MM.1S (cell line): ENCODE data around the gene SCYGR1.

ENCODE experiments used
- DNase-seq: peaks from one replicate; pipeline ENCODE4 v3.0.0-alpha.2; 2015
- H2AFZ ChIP-seq: fragments of 300-600 bp; sonication (generic); 2 replicates; pipeline ENCODE4 v1.6.0; 2016; ENCODE audit warnings: antibody characterized with exemption, low read length
- H3F3A ChIP-seq: fragments of 300-600 bp; sonication (generic); 2 replicates; pipeline ENCODE4 v1.6.1; 2016; ENCODE audit warnings: mild to moderate bottlenecking, antibody characterized with exemption, low read length, moderate library complexity, mixed read lengths; ENCODE audit not compliant: insufficient read depth
- H3K27ac ChIP-seq: fragments of 300-600 bp; sonication (generic); 2 replicates; pipeline ENCODE4 v1.5.1; 2016; ENCODE audit warnings: mild to moderate bottlenecking, low read length
- H3K27me3 ChIP-seq: fragments of 300-600 bp; sonication (generic); replicated peaks from 2 replicates; pipeline ENCODE4 v1.6.0; 2016; ENCODE audit warnings: low read length; ENCODE audit not compliant: insufficient read depth
- H3K36me3 ChIP-seq: fragments of 300-600 bp; sonication (generic); replicated peaks from 2 replicates; pipeline ENCODE4 v1.6.1; 2016; ENCODE audit warnings: mild to moderate bottlenecking, low read length, mixed read lengths; ENCODE audit not compliant: insufficient read depth
- H3K4me1 ChIP-seq: fragments of 300-600 bp; sonication (generic); 2 replicates; pipeline ENCODE4 v1.6.1; 2016; ENCODE audit warnings: low read length, mixed read lengths
- H3K4me2 ChIP-seq: fragments of 300-600 bp; sonication (generic); 2 replicates; pipeline ENCODE4 v1.6.0; 2016; ENCODE audit warnings: low read depth, low read length
- H3K4me3 ChIP-seq: fragments of 300-600 bp; sonication (generic); 2 replicates; pipeline ENCODE4 v1.5.1; 2016; ENCODE audit warnings: low read length, mixed read lengths
- H3K79me2 ChIP-seq: fragments of 300-600 bp; sonication (generic); 2 replicates; pipeline ENCODE4 v1.6.1; 2016; ENCODE audit warnings: mixed run types, low read length, mixed read lengths
- H3K9ac ChIP-seq: fragments of 300-600 bp; sonication (generic); 2 replicates; pipeline ENCODE4 v1.6.1; 2016; ENCODE audit warnings: low read length, mixed read lengths
- H3K9me2 ChIP-seq: fragments of 300-600 bp; sonication (generic); replicated peaks from 2 replicates; pipeline ENCODE4 v1.6.1; 2016; ENCODE audit warnings: mild to moderate bottlenecking, low read length, mixed read lengths; ENCODE audit not compliant: insufficient read depth
- H3K9me3 ChIP-seq: fragments of 300-600 bp; sonication (generic); replicated peaks from 2 replicates; pipeline ENCODE4 v1.6.1; 2016; ENCODE audit warnings: mild to moderate bottlenecking, low read length, mixed read lengths; ENCODE audit not compliant: insufficient read depth
- H4K20me1 ChIP-seq: fragments of 300-600 bp; sonication (generic); 2 replicates; pipeline ENCODE4 v1.6.1; 2016; ENCODE audit warnings: mild to moderate bottlenecking, low read length, moderate library complexity, mixed read lengths; ENCODE audit not compliant: insufficient read depth
- EZH2 ChIP-seq: fragments of 300-600 bp; sonication (generic); optimal IDR thresholded peaks from 2 replicates; pipeline ENCODE3; 2017; ENCODE audit warnings: low read depth, mild to moderate bottlenecking, antibody characterized with exemption, low read length, mixed read lengths
- EZH2phosphoT487 ChIP-seq: fragments of 300-600 bp; sonication (generic); IDR thresholded peaks from 2 replicates; pipeline ENCODE4 v1.6.1; 2018; ENCODE audit warnings: antibody characterized with exemption, low read length
- TF ChIP-seq, protein P1 (sequence below): fragments of 300-600 bp; sonication (generic); IDR thresholded peaks from 2 replicates; pipeline ENCODE4 v1.5.1; 2016; ENCODE audit warnings: antibody characterized with exemption, low read length, mixed read lengths

Gene SCYGR1

GRCh38 chr2:227376656-227377396, 10.9 kb downstream of the SCYGR1 start:
- Histone ChIP-seq H3K79me2 (no peaks in the 10 kb centered on the region), H3K36me3 (no peaks in the 10 kb centered on the region), H2AFZ (no peak overlapping the region), H4K20me1 (no peaks in the 10 kb centered on the region), H3K27me3 (no peaks in the 10 kb centered on the region), H3K27ac (no peak overlapping the region), H3K4me2 (no peak overlapping the region), H3K9me2 (no peaks in the 10 kb centered on the region), H3F3A (no peaks in the 10 kb centered on the region), H3K4me1 (no peaks in the 10 kb centered on the region), H3K4me3 (no peak overlapping the region), H3K9me3 (no peaks in the 10 kb centered on the region), H3K9ac (no peak overlapping the region)
- DNase-seq = no peak
- no peak for TF ChIP-seq EZH2
- TF ChIP-seq EZH2phosphoT487 = no peak
- TF ChIP-seq, protein P1, sequence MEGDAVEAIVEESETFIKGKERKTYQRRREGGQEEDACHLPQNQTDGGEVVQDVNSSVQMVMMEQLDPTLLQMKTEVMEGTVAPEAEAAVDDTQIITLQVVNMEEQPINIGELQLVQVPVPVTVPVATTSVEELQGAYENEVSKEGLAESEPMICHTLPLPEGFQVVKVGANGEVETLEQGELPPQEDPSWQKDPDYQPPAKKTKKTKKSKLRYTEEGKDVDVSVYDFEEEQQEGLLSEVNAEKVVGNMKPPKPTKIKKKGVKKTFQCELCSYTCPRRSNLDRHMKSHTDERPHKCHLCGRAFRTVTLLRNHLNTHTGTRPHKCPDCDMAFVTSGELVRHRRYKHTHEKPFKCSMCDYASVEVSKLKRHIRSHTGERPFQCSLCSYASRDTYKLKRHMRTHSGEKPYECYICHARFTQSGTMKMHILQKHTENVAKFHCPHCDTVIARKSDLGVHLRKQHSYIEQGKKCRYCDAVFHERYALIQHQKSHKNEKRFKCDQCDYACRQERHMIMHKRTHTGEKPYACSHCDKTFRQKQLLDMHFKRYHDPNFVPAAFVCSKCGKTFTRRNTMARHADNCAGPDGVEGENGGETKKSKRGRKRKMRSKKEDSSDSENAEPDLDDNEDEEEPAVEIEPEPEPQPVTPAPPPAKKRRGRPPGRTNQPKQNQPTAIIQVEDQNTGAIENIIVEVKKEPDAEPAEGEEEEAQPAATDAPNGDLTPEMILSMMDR = no peak

DNA sequence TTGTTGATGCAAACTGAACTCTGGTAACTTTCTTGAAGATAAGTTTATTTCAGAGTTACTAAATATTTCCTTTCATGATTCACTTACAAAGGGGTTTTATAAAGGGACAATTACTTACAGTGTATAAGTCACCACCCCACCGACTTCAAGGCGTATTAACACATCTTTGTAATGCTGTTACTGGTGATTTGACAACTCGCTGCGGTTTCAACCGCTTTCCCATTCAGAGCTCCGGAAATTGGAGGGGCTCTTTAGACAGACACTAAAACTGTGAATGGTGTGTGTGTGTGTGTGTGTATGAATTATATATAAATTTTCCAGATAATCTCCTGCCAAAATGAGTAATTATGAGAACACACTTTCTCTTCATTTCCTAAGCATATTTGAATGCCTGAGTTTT, 13.6 kb downstream of the SCYGR1 start:
- Histone ChIP-seq H3K9me3 (no peaks in the 10 kb centered on the region), H3K36me3 (no peaks in the 10 kb centered on the region), H3F3A (no peaks in the 10 kb centered on the region), H3K4me1 (no peaks in the 10 kb centered on the region), H3K4me3 (no peak overlapping the region), H3K79me2 (no peaks in the 10 kb centered on the region), H3K27ac (no peak overlapping the region), H3K27me3 (no peaks in the 10 kb centered on the region), H3K9ac (no peak overlapping the region), H4K20me1 (no peaks in the 10 kb centered on the region), H2AFZ (no peak overlapping the region), H3K4me2 (no peak overlapping the region), H3K9me2 (no peaks in the 10 kb centered on the region)
- no peak for DNase-seq
- TF ChIP-seq, protein P1 = no peak
- TF ChIP-seq EZH2phosphoT487 = no peak
- TF ChIP-seq EZH2 = no peak

GRCh38 chr2:227373389-227373788, 14.4 kb downstream of the SCYGR1 start:
- no peak for DNase-seq
- no peak overlapping the region for H3K4me3 ChIP-seq
- H3K4me2 ChIP-seq = no peak overlapping the region
- H3K36me3 ChIP-seq = no peaks in the 10 kb centered on the region
- H3F3A ChIP-seq = no peaks in the 10 kb centered on the region
- no peaks in the 10 kb centered on the region for H3K9me3 ChIP-seq
- no peak overlapping the region for H2AFZ ChIP-seq
- TF ChIP-seq, protein P1 = no peak
- TF ChIP-seq EZH2phosphoT487 (no peak), EZH2 (no peak)
- no peaks in the 10 kb centered on the region for H3K79me2 ChIP-seq
- H3K9me2 ChIP-seq = no peaks in the 10 kb centered on the region
- H3K4me1 ChIP-seq = no peaks in the 10 kb centered on the region
- H4K20me1 ChIP-seq = no peaks in the 10 kb centered on the region
- H3K27ac ChIP-seq = no peak overlapping the region
- no peaks in the 10 kb centered on the region for H3K27me3 ChIP-seq
- H3K9ac ChIP-seq = no peak overlapping the region
